Stomach (tissue), 4 donors: ENCODE measurements around the gene SLC16A5.

Source experiments
- EP300 ChIP-seq: sonication (generic); formaldehyde crosslinking; IDR thresholded peaks from one replicate; pipeline ENCODE4 v1.6.1; 2017; ENCODE audit warnings: antibody characterized with exemption
- POLR2A ChIP-seq, 4 donors: fragments of 450-650 bp; IDR thresholded peaks; one replicate each; pipeline ENCODE4 v1.6.1; 2016; ENCODE audit warnings: antibody characterized with exemption in 4 of 4, control low read depth in 2 of 4, mild to moderate bottlenecking in 1 of 4, moderate library complexity in 1 of 4
- TF ChIP-seq, protein P1 (sequence below), 7 experiments: fragments of 450-650 bp in 4 of 7; fragments of 200-600 bp in 3 of 7; sonication (generic) in 3 of 7; IDR thresholded peaks; one replicate each; pipeline ENCODE4 v1.5.1; 2016 to 2019; ENCODE audit warnings: antibody characterized with exemption in 7 of 7, control low read depth in 2 of 7, mild to moderate bottlenecking in 1 of 7

DNA sequence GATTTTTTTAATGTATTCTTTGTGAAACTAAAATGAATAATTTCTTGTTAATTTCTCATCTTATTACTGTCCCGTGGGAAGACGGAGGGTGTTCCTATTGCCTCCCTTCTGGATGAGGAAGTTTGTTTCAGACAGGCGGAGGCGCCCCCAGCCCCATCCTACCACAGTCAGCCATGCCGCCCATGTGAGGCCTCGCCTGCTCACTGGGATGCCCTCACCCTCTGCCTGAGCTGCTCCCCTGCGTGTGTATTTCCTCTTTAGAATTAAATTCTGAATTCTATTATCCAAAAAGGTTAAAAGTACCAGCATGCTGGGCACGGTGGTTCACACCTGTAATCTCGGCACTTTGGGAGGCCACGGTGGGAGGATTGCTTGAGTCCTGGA lies 26.7 kb upstream of the SLC16A5 start:
- TF ChIP-seq, protein P1, sequence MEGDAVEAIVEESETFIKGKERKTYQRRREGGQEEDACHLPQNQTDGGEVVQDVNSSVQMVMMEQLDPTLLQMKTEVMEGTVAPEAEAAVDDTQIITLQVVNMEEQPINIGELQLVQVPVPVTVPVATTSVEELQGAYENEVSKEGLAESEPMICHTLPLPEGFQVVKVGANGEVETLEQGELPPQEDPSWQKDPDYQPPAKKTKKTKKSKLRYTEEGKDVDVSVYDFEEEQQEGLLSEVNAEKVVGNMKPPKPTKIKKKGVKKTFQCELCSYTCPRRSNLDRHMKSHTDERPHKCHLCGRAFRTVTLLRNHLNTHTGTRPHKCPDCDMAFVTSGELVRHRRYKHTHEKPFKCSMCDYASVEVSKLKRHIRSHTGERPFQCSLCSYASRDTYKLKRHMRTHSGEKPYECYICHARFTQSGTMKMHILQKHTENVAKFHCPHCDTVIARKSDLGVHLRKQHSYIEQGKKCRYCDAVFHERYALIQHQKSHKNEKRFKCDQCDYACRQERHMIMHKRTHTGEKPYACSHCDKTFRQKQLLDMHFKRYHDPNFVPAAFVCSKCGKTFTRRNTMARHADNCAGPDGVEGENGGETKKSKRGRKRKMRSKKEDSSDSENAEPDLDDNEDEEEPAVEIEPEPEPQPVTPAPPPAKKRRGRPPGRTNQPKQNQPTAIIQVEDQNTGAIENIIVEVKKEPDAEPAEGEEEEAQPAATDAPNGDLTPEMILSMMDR (IDR thresholded peaks at IDR 0.05): no peak
- no peak for TF ChIP-seq POLR2A (IDR thresholded peaks at IDR 0.05)
- TF ChIP-seq EP300: no peak
